Activated T-helper 2 cell treated with anti-CD3 and anti-CD28 coated beads, Interferon-gamma antibody, Interleukin-2, Interleukin-4, amounts not matched to agents 10 μg/mL and 5 μg/mL and 100 μg/mL, durations not matched to agents 14 hours and 24 hours and 36 hours (primary cell): ENCODE data around the gene GGNBP2. TPM values are rescaled to one million over a fixed set of nuclear protein-coding genes. Genes with fewer than 3 reads are reported as not detected.
"Not testable (repeated sequence)": the region's sequence is repeated elsewhere in the genome, so short reads cannot be mapped to it uniquely, and the experiment has no call there.

Experiments
- DNase-seq: peaks from one replicate; pipeline ENCODE4 v3.0.0; 2021; ENCODE audit warnings: low spot score
- H3K27ac Mint-ChIP-seq: one replicate; pipeline ENCODE4 v1.8.0; 2021; ENCODE audit warnings: mixed read lengths
- H3K27me3 Mint-ChIP-seq: one replicate; pipeline ENCODE4 v1.8.0; 2021; ENCODE audit warnings: low read depth, mixed read lengths
- H3K36me3 Mint-ChIP-seq: one replicate; pipeline ENCODE4 v1.8.0; 2021; ENCODE audit warnings: low read depth, mixed read lengths
- H3K4me1 Mint-ChIP-seq: one replicate; pipeline ENCODE4 v1.8.0; 2021; ENCODE audit warnings: low read depth, mixed read lengths
- H3K4me3 Mint-ChIP-seq: one replicate; pipeline ENCODE4 v1.8.0; 2021; ENCODE audit warnings: low read depth, mild to moderate bottlenecking, moderate library complexity, mixed read lengths
- H3K9me3 Mint-ChIP-seq: one replicate; pipeline ENCODE4 v1.8.0; 2021; ENCODE audit warnings: mixed read lengths
- intact Hi-C: fragments of 100-400 bp; cut with micrococcal nuclease; formaldehyde crosslinking; loops from one replicate; pipeline ENCODE4 v1.15.1; 2023
- total RNA-seq: library from RNA; stranded (reverse); gene quantifications from 2 replicates; pipeline ENCODE4 v1.2.3, GENCODE V29; 2022

The GGNBP2 gene
- total RNA-seq, 1 donor from 2014 or later, result 92.5 TPM

- Mint-ChIP-seq H3K27ac (no peak overlapping the region), H3K4me1 (no peaks in the 10 kb centered on the region), H3K27me3 (no peaks in the 10 kb centered on the region), H3K4me3 (no peak overlapping the region), H3K36me3 (peaks cover 80% of the 10 kb centered on the region), H3K9me3 (no peaks in the 10 kb centered on the region)
- no peak for DNase-seq
- intact Hi-C loops, result no loop called here
Observed at GRCh38 chr17:36506831-36507230, 37.9 kb upstream of the GGNBP2 start.

GRCh38 chr17:36507266-36507665 is 37.5 kb upstream of the GGNBP2 start:
- DNase-seq, result no peak
- Mint-ChIP-seq H3K4me1 (no peaks in the 10 kb centered on the region), H3K36me3 (peaks cover 82% of the 10 kb centered on the region), H3K9me3 (no peaks in the 10 kb centered on the region), H3K27me3 (no peaks in the 10 kb centered on the region), H3K27ac (no peak overlapping the region), H3K4me3 (no peak overlapping the region)
- intact Hi-C loops, result no loop called here

- intact Hi-C loops, result not testable (repeated sequence)
Observed at GRCh38 chr17:36508439-36508838, 36.3 kb upstream of the GGNBP2 start.

GRCh38 chr17:36509272-36509985 is 35.3 kb upstream of the GGNBP2 start:
- Mint-ChIP-seq H3K9me3 (no peaks in the 10 kb centered on the region), H3K27me3 (no peaks in the 10 kb centered on the region), H3K27ac (no peak overlapping the region), H3K4me1 (no peaks in the 10 kb centered on the region), H3K4me3 (no peak overlapping the region), H3K36me3 (peaks cover 81% of the 10 kb centered on the region)
- DNase-seq, result no peak
- intact Hi-C loops, result no loop called here

More at GRCh38 chr17:36508439-36508838, 36.3 kb upstream of the GGNBP2 start:
- H3K36me3 Mint-ChIP-seq, result peaks cover 81% of the 10 kb centered on the region
- not testable (repeated sequence) for H3K27ac Mint-ChIP-seq, DNase-seq, H3K27me3 Mint-ChIP-seq, H3K9me3 Mint-ChIP-seq, H3K4me3 Mint-ChIP-seq, H3K4me1 Mint-ChIP-seq

- H3K9me3 Mint-ChIP-seq, result no peaks in the 10 kb centered on the region
- H3K4me3 Mint-ChIP-seq, result no peak overlapping the region
- DNase-seq, result no peak
- H3K27ac Mint-ChIP-seq, result no peak overlapping the region
- intact Hi-C loops, result no loop called here
- no peaks in the 10 kb centered on the region for H3K27me3 Mint-ChIP-seq
- H3K36me3 Mint-ChIP-seq, result peaks cover 84% of the 10 kb centered on the region
- no peaks in the 10 kb centered on the region for H3K4me1 Mint-ChIP-seq
Observed at GRCh38 chr17:36510636-36511035, 34.1 kb upstream of the GGNBP2 start.

GRCh38 chr17:36511216-36511615 is 33.5 kb upstream of the GGNBP2 start:
- H3K4me1 Mint-ChIP-seq, result no peaks in the 10 kb centered on the region
- H3K36me3 Mint-ChIP-seq, result peaks cover 80% of the 10 kb centered on the region
- no peak for DNase-seq

GRCh38 chr17:36512641-36513040 is 32.1 kb upstream of the GGNBP2 start:
- Mint-ChIP-seq H3K27ac (no peak overlapping the region), H3K9me3 (no peaks in the 10 kb centered on the region), H3K4me3 (no peak overlapping the region), H3K27me3 (no peaks in the 10 kb centered on the region), H3K4me1 (no peaks in the 10 kb centered on the region), H3K36me3 (peaks cover 73% of the 10 kb centered on the region)
- intact Hi-C loops, result no loop called here
- DNase-seq, result no peak

More at GRCh38 chr17:36511216-36511615, 33.5 kb upstream of the GGNBP2 start:
- intact Hi-C loops, result no loop called here
- Mint-ChIP-seq H3K4me3 (no peak overlapping the region), H3K27me3 (no peaks in the 10 kb centered on the region), H3K27ac (no peak overlapping the region), H3K9me3 (no peaks in the 10 kb centered on the region)

GRCh38 chr17:36514856-36515255 is 29.9 kb upstream of the GGNBP2 start:
- Mint-ChIP-seq H3K27me3 (no peaks in the 10 kb centered on the region), H3K9me3 (no peaks in the 10 kb centered on the region), H3K36me3 (peaks cover 67% of the 10 kb centered on the region), H3K27ac (no peak overlapping the region), H3K4me1 (no peaks in the 10 kb centered on the region), H3K4me3 (no peak overlapping the region)
- DNase-seq, result no peak
- intact Hi-C loops, result no loop called here

- no peak overlapping the region for H3K4me3 Mint-ChIP-seq
- H3K9me3 Mint-ChIP-seq, result no peaks in the 10 kb centered on the region
- no peak overlapping the region for H3K27ac Mint-ChIP-seq
- peaks cover 68% of the 10 kb centered on the region for H3K36me3 Mint-ChIP-seq
- no peak for DNase-seq
- peaks cover 3% of the 10 kb centered on the region for H3K4me1 Mint-ChIP-seq
- intact Hi-C loops, result no loop called here
- no peaks in the 10 kb centered on the region for H3K27me3 Mint-ChIP-seq
Observed at GRCh38 chr17:36515837-36516236, 28.9 kb upstream of the GGNBP2 start.

GRCh38 chr17:36523113-36523512 is 21.6 kb upstream of the GGNBP2 start:
- peaks cover 74% of the 10 kb centered on the region for H3K36me3 Mint-ChIP-seq
- no peaks in the 10 kb centered on the region for H3K27me3 Mint-ChIP-seq
- intact Hi-C loops, result no loop called here
- no peaks in the 10 kb centered on the region for H3K9me3 Mint-ChIP-seq
- no peak overlapping the region for H3K27ac Mint-ChIP-seq
- DNase-seq, result no peak
- H3K4me1 Mint-ChIP-seq, result peaks cover 18% of the 10 kb centered on the region
- no peak overlapping the region for H3K4me3 Mint-ChIP-seq

GRCh38 chr17:36524428-36524876 is 20.3 kb upstream of the GGNBP2 start:
- H3K4me3 Mint-ChIP-seq, result no peak overlapping the region
- H3K27ac Mint-ChIP-seq, result peak overlapping the region; percentile 67
- peaks cover 21% of the 10 kb centered on the region for H3K4me1 Mint-ChIP-seq
- H3K27me3 Mint-ChIP-seq, result no peaks in the 10 kb centered on the region
- intact Hi-C loops, result no loop called here
- H3K36me3 Mint-ChIP-seq, result peaks cover 70% of the 10 kb centered on the region
- no peak for DNase-seq
- H3K9me3 Mint-ChIP-seq, result no peaks in the 10 kb centered on the region

- Mint-ChIP-seq H3K27ac (peak overlapping the region; percentile 9), H3K4me3 (no peak overlapping the region), H3K36me3 (peaks cover 67% of the 10 kb centered on the region), H3K4me1 (peaks cover 23% of the 10 kb centered on the region), H3K9me3 (no peaks in the 10 kb centered on the region), H3K27me3 (no peaks in the 10 kb centered on the region)
- DNase-seq, result no peak
- intact Hi-C loops, result no loop called here
Observed at GRCh38 chr17:36525113-36525512, 19.6 kb upstream of the GGNBP2 start.

GRCh38 chr17:36525888-36526287 is 18.8 kb upstream of the GGNBP2 start:
- no peak for DNase-seq
- intact Hi-C loops, result no loop called here
- Mint-ChIP-seq H3K36me3 (peaks cover 59% of the 10 kb centered on the region), H3K4me3 (no peak overlapping the region), H3K9me3 (no peaks in the 10 kb centered on the region), H3K4me1 (peaks cover 20% of the 10 kb centered on the region), H3K27me3 (no peaks in the 10 kb centered on the region), H3K27ac (no peak overlapping the region)
